ENCODE data around the gene PTPRT. TPM values are rescaled to one million over a fixed set of nuclear protein-coding genes. Genes with fewer than 3 reads are reported as not detected.

Gene PTPRT
- polyA plus RNA-seq, 1 of the 3 experiments (the other 2 are of a cell fraction), result not detected

DNA sequence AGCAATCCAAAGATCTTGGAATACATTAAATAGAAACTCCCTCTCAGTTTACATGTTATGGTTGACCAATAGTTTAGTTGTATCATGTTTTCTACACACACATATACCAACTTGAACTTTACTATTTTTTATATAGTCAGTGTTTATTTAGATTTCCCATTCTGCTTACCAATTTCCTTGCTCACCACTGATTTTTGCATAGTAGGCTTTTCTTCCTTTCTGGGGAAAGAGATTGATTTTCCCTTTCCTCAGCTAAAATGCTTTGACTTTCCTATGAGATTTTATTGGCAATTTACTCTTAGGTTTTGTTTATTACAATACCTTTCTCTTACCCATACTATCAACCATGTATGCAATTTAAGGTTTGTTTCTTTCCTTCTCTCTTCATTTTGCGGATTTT, 665.6 kb downstream of the PTPRT start:
- 23% methylated on average over 1 of the region's 1 CpG for WGBS (ENCODE audit: low lambda C conversion rate)
- Histone ChIP-seq H3K4me2 (no peak overlapping the region), H3K27me3 (ENCODE audit: insufficient read depth) (no peaks in the 10 kb centered on the region), H3K79me2 (ENCODE audit: insufficient read depth) (no peaks in the 10 kb centered on the region), H4K20me1 (ENCODE audit: insufficient read depth) (no peaks in the 10 kb centered on the region), H3F3A (replicated peaks; ENCODE audit: insufficient read depth) (no peaks in the 10 kb centered on the region), H3K27ac (ENCODE audit: low read depth in 2 of 2, low read length in 1 of 2) (no peak overlapping the region), H3K4me3 (ENCODE audit: low read depth in 2 of 2, low read length in 1 of 2) (no peak overlapping the region), H3K9me2 (no peaks in the 10 kb centered on the region), H2AFZ (ENCODE audit: low read depth) (no peak overlapping the region), H3K9ac (no peak overlapping the region), H3K9me3 (no peaks in the 10 kb centered on the region), H3K36me3 (replicated peaks in 1 of 2; ENCODE audit: control insufficient read depth in 1 of 2, insufficient read depth in 2 of 2, low read length in 1 of 2) (no peaks in the 10 kb centered on the region), H3K4me1 (ENCODE audit: control insufficient read depth in 1 of 2, insufficient read depth in 2 of 2, low read depth in 1 of 2, low read length in 1 of 2) (no peaks in the 10 kb centered on the region)
- TF ChIP-seq, protein P1, sequence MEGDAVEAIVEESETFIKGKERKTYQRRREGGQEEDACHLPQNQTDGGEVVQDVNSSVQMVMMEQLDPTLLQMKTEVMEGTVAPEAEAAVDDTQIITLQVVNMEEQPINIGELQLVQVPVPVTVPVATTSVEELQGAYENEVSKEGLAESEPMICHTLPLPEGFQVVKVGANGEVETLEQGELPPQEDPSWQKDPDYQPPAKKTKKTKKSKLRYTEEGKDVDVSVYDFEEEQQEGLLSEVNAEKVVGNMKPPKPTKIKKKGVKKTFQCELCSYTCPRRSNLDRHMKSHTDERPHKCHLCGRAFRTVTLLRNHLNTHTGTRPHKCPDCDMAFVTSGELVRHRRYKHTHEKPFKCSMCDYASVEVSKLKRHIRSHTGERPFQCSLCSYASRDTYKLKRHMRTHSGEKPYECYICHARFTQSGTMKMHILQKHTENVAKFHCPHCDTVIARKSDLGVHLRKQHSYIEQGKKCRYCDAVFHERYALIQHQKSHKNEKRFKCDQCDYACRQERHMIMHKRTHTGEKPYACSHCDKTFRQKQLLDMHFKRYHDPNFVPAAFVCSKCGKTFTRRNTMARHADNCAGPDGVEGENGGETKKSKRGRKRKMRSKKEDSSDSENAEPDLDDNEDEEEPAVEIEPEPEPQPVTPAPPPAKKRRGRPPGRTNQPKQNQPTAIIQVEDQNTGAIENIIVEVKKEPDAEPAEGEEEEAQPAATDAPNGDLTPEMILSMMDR (IDR thresholded peaks at IDR 0.05), result no peak
- no peak for TF ChIP-seq YY1 (IDR thresholded peaks at IDR 0.05; ENCODE audit: low read depth)
- TF ChIP-seq FOSL2 (IDR thresholded peaks at IDR 0.05; ENCODE audit: borderline replicate concordance, low read depth), result no peak
- no peak for TF ChIP-seq TEAD4 (IDR thresholded peaks at IDR 0.05; ENCODE audit: borderline replicate concordance, insufficient read depth)
- TF ChIP-seq, protein P2, sequence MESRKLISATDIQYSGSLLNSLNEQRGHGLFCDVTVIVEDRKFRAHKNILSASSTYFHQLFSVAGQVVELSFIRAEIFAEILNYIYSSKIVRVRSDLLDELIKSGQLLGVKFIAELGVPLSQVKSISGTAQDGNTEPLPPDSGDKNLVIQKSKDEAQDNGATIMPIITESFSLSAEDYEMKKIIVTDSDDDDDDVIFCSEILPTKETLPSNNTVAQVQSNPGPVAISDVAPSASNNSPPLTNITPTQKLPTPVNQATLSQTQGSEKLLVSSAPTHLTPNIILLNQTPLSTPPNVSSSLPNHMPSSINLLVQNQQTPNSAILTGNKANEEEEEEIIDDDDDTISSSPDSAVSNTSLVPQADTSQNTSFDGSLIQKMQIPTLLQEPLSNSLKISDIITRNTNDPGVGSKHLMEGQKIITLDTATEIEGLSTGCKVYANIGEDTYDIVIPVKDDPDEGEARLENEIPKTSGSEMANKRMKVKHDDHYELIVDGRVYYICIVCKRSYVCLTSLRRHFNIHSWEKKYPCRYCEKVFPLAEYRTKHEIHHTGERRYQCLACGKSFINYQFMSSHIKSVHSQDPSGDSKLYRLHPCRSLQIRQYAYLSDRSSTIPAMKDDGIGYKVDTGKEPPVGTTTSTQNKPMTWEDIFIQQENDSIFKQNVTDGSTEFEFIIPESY (IDR thresholded peaks at IDR 0.05; ENCODE audit: borderline replicate concordance, low read depth), result no peak
- TF ChIP-seq EP300 (IDR thresholded peaks at IDR 0.05; ENCODE audit: borderline replicate concordance in 1 of 2, low read depth in 1 of 2, low read length in 1 of 2), result no peak
- TF ChIP-seq RXRA (IDR thresholded peaks at IDR 0.05; ENCODE audit: borderline replicate concordance, low read depth), result no peak
- no peak for TF ChIP-seq EZH2phosphoT487 (IDR thresholded peaks at IDR 0.05; ENCODE audit: borderline replicate concordance, low read depth)
- no peak for TF ChIP-seq FOXM1 (IDR thresholded peaks at IDR 0.05; ENCODE audit: low read depth)
- TF ChIP-seq GABPA (IDR thresholded peaks at IDR 0.05; ENCODE audit: low read depth), result no peak
- TF ChIP-seq, protein P3, sequence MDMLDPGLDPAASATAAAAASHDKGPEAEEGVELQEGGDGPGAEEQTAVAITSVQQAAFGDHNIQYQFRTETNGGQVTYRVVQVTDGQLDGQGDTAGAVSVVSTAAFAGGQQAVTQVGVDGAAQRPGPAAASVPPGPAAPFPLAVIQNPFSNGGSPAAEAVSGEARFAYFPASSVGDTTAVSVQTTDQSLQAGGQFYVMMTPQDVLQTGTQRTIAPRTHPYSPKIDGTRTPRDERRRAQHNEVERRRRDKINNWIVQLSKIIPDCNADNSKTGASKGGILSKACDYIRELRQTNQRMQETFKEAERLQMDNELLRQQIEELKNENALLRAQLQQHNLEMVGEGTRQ (IDR thresholded peaks at IDR 0.05; ENCODE audit: borderline replicate concordance, low read depth, low read length), result no peak
- TF ChIP-seq CHD2 (IDR thresholded peaks at IDR 0.05; ENCODE audit: low read length, partially characterized antibody), result no peak
- TF ChIP-seq MEF2A (IDR thresholded peaks at IDR 0.05; ENCODE audit: borderline replicate concordance, low read depth), result no peak
- TF ChIP-seq GATA2 (CRISPR knock-in tag; IDR thresholded peaks at IDR 0.05), result no peak
- TF ChIP-seq MXI1 (IDR thresholded peaks at IDR 0.05; ENCODE audit: low read depth, low read length), result no peak
- TF ChIP-seq SIN3A (IDR thresholded peaks at IDR 0.05; ENCODE audit: borderline replicate concordance, low read depth, low read length), result no peak
- TF ChIP-seq, protein P4, sequence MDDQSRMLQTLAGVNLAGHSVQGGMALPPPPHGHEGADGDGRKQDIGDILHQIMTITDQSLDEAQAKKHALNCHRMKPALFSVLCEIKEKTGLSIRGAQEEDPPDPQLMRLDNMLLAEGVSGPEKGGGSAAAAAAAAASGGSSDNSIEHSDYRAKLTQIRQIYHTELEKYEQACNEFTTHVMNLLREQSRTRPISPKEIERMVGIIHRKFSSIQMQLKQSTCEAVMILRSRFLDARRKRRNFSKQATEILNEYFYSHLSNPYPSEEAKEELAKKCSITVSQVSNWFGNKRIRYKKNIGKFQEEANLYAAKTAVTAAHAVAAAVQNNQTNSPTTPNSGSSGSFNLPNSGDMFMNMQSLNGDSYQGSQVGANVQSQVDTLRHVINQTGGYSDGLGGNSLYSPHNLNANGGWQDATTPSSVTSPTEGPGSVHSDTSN (IDR thresholded peaks at IDR 0.05), result no peak
- no peak for TF ChIP-seq JUND (IDR thresholded peaks at IDR 0.05)
- DNase-seq, result no peak
- ChIA-PET POLR2A (no interaction called here), CTCF (no interaction called here)

Data from SK-N-SH (cell line).